Measurements from ENCODE around the gene CCNQ.

CCNQ gene

DNA sequence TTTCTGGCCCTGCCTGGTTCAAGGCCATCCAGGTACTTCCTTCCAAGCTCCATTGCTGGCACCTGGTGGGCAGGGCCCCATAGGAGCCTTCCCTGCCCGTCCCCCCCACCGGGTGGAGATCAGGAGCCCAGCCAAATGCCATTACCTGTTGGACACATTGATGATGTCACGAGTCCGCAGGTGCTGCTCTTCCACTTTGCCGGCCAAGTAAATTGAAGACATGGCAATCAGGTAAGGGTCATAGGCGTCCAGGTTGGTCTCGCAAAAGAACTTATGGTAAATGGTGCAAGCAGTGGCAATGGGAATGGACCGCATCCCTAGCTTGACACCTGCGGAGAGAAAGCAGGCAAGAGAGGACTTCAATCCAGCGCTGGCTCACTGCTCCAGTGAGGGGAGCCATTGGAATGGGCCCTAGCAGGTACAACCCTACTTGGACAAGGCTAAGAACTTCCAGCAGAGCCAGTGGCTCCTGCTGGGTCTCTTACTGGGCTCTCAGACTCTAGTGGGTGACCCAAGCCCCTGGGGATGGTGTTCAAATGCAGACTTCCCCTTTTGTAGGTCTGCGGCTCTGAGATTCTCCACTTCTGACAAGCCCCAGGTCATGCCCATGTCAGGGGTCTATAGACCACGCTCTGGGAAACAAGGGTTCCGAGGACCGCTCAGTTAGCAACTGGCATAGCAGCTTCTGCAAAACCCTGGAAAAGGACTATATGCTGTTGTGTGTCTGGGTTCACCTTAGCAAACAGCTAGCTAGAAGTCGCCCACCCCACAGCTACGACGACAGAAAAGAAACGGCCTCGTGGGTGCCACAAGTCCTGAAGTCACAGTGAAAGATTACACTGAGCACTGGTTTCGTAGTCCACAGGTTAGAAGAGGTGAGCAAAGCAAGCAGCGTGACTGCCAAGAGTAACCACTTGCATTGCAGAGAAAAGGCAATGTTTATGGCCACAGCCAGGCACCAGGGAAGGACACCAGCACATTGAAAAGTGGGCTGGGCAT lies 2.8 kb downstream of the CCNQ start:
- no peak for FAIRE-seq

DNA sequence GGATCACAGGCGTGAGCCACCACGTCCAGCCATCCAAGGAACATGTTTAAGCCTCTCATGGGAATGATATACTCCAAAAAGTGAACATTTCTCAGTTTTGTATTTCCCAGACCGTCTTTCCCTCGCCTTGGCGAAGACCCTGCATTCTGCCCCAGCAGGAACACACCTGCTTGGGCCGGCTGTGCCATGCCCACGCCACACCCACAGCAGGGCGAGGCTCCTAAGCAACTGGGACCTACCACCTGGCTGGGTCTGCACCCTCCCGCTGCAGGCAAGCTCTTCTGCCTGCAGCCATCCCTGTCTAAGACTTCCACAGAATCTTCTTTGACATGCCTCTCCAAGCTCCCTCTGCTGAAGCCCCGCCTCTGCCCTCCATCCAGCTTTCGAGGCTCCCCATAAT lies 3.6 kb downstream of the CCNQ start:
- FAIRE-seq: no peak

- FAIRE-seq: no peak
Observed at GRCh38 chrX:153593811-153594500, 5.0 kb downstream of the CCNQ start.

GRCh38 chrX:153592966-153593688 lies 5.8 kb downstream of the CCNQ start:
- no peak for FAIRE-seq

- no peak for FAIRE-seq
Observed at GRCh38 chrX:153592091-153592833, 6.7 kb downstream of the CCNQ start.

DNA sequence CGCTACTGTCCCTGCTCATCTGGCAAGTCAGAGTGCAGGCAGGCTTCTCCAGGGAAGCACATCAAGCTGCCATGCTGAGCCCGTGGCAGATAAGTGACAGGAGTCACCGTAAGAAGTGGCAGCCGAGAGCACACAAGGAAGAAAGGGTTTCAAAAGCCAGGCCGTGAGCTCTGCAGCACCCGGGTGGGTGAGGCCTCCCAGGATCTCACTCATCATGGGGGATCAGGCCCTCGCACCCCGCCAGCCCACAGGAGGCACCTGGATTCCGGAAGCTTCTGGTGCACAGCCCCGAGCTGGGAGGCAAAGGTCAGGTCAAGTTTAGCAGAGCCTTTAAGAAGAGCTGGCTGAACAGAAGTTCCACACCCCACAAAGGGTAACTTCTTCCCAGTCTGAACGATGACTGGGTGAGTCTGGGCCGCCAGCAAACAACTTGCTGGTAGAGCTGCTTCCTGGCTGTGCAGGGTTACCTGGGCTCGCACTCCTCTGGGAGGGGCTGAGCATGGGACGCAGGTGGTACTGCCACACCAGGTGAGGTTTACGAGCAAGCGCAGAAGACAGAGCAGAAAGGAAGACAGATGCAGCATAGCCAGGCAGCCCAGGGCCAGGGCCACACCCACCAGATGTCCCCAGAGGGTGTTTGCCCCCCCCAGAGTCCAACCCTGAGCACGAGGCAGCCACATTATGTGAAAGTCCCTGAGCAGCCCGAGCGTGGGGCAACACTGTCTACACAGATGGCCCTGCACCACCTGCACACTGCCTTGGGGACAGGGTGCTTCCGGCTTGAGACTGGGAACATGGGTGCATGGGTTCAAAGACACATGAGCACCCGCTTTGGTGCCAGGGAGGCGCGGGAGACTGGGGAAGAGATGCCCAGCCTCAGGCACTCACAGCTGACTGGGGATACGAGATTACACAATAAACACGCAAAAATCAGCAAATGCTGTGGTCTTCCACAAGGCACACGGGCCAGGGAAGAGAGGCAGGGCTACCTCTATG lies 7.7 kb downstream of the CCNQ start:
- no peak for FAIRE-seq

- no peak for FAIRE-seq
Observed at GRCh38 chrX:153588782-153589446, 10.0 kb downstream of the CCNQ start.

GRCh38 chrX:153588021-153588781 lies 10.7 kb downstream of the CCNQ start:
- FAIRE-seq: no peak

- no peak for FAIRE-seq
Observed at GRCh38 chrX:153587342-153587741, 11.6 kb downstream of the CCNQ start.

DNA sequence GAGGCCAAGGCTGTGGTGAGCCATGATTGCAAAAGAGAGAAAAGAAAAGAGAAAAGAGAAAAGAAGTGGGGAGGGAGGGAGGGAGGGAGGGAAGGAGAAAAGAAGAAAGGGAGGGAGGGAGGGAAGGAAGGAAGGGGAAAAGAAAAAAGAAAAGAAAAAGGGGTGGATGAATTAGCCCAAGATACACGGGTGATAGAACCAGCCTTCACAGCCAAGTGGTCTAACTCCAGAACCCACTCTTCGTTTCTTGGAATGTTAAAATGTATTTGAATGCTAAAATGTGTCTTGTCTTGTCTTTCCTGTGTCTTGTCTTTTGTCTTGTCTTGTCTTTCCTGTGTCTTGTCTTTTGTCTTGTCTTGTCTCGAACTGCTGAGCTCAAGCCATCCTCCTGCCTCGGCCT lies 13.1 kb downstream of the CCNQ start:
- FAIRE-seq: no peak

GRCh38 chrX:153583433-153583832 lies 15.5 kb downstream of the CCNQ start:
- FAIRE-seq: no peak

- no peak for FAIRE-seq
Observed at GRCh38 chrX:153582896-153583295, 16.0 kb downstream of the CCNQ start.

DNA sequence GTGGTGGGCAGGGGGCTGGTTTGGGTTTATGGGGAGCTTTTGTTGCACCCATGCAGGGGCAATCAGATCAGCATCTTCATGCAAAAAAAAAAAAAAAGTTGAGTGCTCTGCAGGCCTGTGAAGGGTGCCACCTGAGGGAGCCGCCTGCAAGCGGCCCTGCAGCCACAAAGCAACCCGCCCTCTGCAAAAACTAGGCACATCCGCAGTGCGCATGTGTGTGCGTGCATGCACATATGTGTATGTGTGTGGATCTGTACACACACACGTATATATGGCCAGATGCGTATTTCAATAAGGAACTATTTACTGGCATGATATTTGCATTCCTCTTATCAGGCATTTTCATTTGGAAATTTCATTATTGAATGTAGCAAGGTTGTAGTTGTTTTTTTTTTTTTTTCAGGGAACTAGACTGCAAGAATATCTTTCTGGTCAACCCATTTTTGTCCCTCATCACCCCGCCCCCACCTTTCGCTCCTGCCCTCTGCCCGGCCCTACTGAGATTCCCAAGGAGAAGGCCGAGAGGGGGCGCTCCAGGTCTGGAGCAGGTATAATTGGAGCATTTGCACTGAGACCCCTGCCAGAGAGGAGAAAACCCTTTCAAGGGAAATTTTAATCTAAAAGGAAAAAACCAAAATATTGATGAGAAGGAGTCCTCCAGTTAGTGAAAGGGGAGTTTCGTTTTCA lies 18.1 kb downstream of the CCNQ start:
- peak; percentile 11 for FAIRE-seq

DNA sequence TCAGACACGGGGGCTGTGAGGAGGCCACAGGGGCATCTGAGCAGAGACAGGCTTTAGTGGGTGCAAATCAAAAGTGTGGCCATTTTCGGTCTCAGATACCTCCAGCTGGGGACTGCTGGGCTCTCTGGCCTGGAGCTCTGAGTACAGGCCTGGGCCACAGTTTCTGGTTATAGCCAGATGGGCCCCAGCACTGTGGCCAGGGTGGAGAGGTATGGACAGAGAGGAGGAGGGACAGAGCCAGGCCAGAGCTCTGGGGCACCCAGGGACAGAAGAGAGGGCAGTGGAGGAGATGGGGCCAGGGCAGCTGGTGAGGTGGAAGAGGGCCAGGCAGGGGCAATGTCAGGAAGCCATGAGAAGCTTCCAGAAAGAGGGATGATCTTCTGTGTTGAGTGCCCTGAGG lies 20.1 kb downstream of the CCNQ start:
- no peak for FAIRE-seq

GRCh38 chrX:153578200-153578835 lies 20.6 kb downstream of the CCNQ start:
- no peak for FAIRE-seq

DNA sequence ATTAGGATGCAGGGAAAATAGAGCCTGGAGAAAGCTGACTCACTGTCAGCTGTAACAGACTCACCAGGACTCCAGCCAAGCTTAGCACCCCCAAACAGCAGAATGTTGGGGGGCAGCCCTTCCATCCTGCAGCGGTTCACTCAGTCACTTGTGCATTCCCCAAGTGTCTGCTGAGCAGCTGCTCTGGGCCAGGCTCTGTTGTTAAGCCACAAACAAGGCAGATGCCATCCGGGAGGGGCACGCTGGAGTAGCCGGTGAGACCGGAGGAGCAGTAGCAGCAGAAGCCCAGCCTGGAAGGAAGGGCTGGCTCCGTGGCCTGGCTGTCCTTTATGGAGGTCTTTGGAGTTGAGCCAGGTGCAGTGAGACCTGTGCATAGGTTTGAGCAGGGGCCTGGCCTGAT lies 22.0 kb downstream of the CCNQ start:
- FAIRE-seq: no peak

GRCh38 chrX:153576239-153576870 lies 22.6 kb downstream of the CCNQ start:
- no peak for FAIRE-seq

DNA sequence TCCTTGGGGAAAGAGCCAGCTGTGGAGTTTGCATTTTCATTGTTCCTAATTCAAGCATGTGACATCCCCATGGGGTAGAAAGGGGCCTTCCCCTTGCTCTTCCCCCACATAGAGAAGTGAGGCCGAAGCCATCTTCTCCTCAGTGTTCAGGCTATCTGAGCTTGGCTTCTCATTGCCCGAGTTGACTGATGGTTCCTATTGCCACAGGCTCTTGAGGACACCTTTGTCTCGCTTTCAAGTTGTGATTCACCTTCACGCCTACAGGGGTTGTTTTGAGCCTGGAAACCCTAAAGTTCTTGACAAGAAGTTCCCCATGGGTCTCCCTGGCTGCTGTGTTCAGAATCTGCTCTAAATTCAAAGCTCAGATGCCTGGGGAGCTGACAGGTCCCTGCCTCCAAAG lies 25.0 kb downstream of the CCNQ start:
- no peak for FAIRE-seq

Measured in G401.6 (cell line).